H1 (cell line): ENCODE data around the gene TRNAU1AP. TPM values are rescaled to one million over a fixed set of nuclear protein-coding genes. Genes with fewer than 3 reads are reported as not detected.

Experiments
- CREB1 ChIP-seq: IDR thresholded peaks from 2 replicates; pipeline ENCODE4 v1.6.1; 2012; ENCODE audit warnings: inconsistent platforms
- HDAC2 ChIP-seq, 2 experiments: fragments of 300-600 bp in 1 of 2; sonication (generic) in 1 of 2; IDR thresholded peaks; 2 replicates each; pipeline ENCODE4 v1.6.1; 2011 to 2012; ENCODE audit warnings: low read depth in 2 of 2, low read length in 2 of 2, mild to moderate bottlenecking in 2 of 2, moderate library complexity in 2 of 2, borderline replicate concordance in 1 of 2, inconsistent platforms in 1 of 2
- MAFK ChIP-seq: IDR thresholded peaks from 2 replicates; pipeline ENCODE4 v1.6.1; 2012; ENCODE audit warnings: low read depth, mild to moderate bottlenecking, improper control_type of control experiment, low read length
- POU5F1 ChIP-seq: IDR thresholded peaks from 2 replicates; pipeline ENCODE4 v1.6.1; 2011; ENCODE audit warnings: low read depth, mild to moderate bottlenecking, low read length, moderate library complexity
- SAP30 ChIP-seq: fragments of 300-600 bp; sonication (generic); IDR thresholded peaks from 2 replicates; pipeline ENCODE4 v1.7.1; 2012; ENCODE audit warnings: low read length, moderate library complexity, mild to moderate bottlenecking, inconsistent platforms; ENCODE audit not compliant: insufficient read depth, insufficient replicate concordance
- YY1 ChIP-seq: IDR thresholded peaks from 2 replicates; pipeline ENCODE4 v1.6.1; 2011; ENCODE audit warnings: low read depth, mild to moderate bottlenecking, low read length
- polyA plus RNA-seq, 7 experiments: library from polyadenylated mRNA; depleted of rRNA in 3 of 7; stranded (reverse) in 5 of 7; unstranded in 2 of 7; fragments of >200 nt in 5 of 7; fragments of 200-250 nt in 2 of 7; gene quantifications; 1 replicate in 5 of 7; 2 replicates in 1 of 7; 4 replicates in 1 of 7; pipeline versions ENCODE4 v1.2.1 to v1.2.3, GENCODE V29; 2011 to 2013; ENCODE audit warnings: missing spikeins in 2 of 7, mixed read lengths in 2 of 7
- total RNA-seq: library from RNA; stranded (reverse); fragmentation: NEBNext Ultra II Directional; extraction: Animal tissue kit (Norgen Biotek cat#: 25700); gene quantifications from 2 replicates; pipeline ENCODE4 v1.2.1, GENCODE V29; 2021
- TF ChIP-seq, protein P1 (sequence below): fragments of 300-600 bp; sonication (generic); IDR thresholded peaks from 2 replicates; pipeline ENCODE4 v1.7.1; 2012; ENCODE audit warnings: low read length, moderate library complexity, mild to moderate bottlenecking, inconsistent platforms; ENCODE audit not compliant: insufficient replicate concordance

Gene TRNAU1AP
- total and polyA plus RNA-seq, 2 of the 8 experiments (the other 6 are each of a cell fraction or from before 2014, with no cell fraction given): 35.2 to 37.1 TPM

DNA sequence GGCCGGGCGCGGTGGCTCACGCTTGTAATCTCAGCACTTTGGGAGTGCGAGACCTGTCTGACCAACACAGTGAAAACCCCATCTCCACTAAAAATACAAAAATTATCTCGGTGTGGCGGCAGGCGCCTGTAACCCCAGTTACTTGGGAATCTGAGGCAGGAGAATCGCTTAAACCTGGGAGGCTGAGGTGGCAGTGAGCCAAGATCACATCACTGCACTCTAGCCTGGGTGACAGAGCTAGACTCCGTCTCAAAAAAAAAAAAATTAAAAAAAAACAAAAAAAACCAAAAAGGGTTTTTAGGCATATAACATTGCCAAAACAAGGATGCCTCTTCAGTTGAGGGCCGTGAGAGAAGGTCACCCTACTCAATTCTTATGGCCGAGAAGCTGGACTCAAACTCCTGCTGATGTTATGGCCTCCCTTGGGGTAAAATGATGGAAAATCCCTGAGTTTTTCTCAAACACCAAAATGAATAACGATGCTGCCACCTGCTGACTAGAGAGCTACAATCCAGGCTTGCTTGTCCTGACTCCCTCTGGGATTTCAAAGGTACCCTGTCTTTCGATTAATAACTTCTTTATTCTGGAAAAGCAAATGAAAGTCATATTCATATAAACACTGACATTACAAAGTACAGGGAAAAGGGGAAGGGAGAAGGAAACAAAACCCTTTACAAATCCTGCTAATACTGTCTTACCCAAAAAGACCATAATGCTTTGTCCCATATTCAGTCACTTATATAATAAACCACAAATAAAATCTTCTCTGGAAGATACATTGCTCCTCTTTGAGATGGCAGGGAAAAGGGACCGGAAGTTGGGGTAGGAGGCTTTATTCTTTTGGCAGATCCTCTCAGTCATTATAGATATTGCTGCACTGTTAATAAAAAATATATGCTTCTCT is 49.9 kb downstream of the TRNAU1AP start (continued):
- TF ChIP-seq HDAC2 (IDR thresholded peaks at IDR 0.05; ENCODE audit: borderline replicate concordance in 1 of 2, low read depth in 2 of 2, low read length in 2 of 2) (no peak), MAFK (no peak), CREB1 (no peak), SAP30 (no peak), POU5F1 (no peak), YY1 (0 out of 2 replicates have a peak, but pooled peaks have one; percentile 30)
- TF ChIP-seq, protein P1, sequence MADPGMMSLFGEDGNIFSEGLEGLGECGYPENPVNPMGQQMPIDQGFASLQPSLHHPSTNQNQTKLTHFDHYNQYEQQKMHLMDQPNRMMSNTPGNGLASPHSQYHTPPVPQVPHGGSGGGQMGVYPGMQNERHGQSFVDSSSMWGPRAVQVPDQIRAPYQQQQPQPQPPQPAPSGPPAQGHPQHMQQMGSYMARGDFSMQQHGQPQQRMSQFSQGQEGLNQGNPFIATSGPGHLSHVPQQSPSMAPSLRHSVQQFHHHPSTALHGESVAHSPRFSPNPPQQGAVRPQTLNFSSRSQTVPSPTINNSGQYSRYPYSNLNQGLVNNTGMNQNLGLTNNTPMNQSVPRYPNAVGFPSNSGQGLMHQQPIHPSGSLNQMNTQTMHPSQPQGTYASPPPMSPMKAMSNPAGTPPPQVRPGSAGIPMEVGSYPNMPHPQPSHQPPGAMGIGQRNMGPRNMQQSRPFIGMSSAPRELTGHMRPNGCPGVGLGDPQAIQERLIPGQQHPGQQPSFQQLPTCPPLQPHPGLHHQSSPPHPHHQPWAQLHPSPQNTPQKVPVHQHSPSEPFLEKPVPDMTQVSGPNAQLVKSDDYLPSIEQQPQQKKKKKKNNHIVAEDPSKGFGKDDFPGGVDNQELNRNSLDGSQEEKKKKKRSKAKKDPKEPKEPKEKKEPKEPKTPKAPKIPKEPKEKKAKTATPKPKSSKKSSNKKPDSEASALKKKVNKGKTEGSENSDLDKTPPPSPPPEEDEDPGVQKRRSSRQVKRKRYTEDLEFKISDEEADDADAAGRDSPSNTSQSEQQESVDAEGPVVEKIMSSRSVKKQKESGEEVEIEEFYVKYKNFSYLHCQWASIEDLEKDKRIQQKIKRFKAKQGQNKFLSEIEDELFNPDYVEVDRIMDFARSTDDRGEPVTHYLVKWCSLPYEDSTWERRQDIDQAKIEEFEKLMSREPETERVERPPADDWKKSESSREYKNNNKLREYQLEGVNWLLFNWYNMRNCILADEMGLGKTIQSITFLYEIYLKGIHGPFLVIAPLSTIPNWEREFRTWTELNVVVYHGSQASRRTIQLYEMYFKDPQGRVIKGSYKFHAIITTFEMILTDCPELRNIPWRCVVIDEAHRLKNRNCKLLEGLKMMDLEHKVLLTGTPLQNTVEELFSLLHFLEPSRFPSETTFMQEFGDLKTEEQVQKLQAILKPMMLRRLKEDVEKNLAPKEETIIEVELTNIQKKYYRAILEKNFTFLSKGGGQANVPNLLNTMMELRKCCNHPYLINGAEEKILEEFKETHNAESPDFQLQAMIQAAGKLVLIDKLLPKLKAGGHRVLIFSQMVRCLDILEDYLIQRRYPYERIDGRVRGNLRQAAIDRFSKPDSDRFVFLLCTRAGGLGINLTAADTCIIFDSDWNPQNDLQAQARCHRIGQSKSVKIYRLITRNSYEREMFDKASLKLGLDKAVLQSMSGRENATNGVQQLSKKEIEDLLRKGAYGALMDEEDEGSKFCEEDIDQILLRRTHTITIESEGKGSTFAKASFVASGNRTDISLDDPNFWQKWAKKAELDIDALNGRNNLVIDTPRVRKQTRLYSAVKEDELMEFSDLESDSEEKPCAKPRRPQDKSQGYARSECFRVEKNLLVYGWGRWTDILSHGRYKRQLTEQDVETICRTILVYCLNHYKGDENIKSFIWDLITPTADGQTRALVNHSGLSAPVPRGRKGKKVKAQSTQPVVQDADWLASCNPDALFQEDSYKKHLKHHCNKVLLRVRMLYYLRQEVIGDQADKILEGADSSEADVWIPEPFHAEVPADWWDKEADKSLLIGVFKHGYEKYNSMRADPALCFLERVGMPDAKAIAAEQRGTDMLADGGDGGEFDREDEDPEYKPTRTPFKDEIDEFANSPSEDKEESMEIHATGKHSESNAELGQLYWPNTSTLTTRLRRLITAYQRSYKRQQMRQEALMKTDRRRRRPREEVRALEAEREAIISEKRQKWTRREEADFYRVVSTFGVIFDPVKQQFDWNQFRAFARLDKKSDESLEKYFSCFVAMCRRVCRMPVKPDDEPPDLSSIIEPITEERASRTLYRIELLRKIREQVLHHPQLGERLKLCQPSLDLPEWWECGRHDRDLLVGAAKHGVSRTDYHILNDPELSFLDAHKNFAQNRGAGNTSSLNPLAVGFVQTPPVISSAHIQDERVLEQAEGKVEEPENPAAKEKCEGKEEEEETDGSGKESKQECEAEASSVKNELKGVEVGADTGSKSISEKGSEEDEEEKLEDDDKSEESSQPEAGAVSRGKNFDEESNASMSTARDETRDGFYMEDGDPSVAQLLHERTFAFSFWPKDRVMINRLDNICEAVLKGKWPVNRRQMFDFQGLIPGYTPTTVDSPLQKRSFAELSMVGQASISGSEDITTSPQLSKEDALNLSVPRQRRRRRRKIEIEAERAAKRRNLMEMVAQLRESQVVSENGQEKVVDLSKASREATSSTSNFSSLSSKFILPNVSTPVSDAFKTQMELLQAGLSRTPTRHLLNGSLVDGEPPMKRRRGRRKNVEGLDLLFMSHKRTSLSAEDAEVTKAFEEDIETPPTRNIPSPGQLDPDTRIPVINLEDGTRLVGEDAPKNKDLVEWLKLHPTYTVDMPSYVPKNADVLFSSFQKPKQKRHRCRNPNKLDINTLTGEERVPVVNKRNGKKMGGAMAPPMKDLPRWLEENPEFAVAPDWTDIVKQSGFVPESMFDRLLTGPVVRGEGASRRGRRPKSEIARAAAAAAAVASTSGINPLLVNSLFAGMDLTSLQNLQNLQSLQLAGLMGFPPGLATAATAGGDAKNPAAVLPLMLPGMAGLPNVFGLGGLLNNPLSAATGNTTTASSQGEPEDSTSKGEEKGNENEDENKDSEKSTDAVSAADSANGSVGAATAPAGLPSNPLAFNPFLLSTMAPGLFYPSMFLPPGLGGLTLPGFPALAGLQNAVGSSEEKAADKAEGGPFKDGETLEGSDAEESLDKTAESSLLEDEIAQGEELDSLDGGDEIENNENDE: no peak
